Mesenteric fat pad (tissue), 1 donor: ENCODE results near the gene TCAF2. TPM values are rescaled to one million over a fixed set of nuclear protein-coding genes. Genes with fewer than 3 reads are reported as not detected.
"Not testable (repeated sequence)": the region's sequence is repeated elsewhere in the genome, so short reads cannot be mapped to it uniquely, and the experiment has no call there.

Source experiments
- DNase-seq: peaks from one replicate; pipeline ENCODE4 v3.0.0-alpha.2; 2020; ENCODE audit warnings: low spot score
- long read RNA-seq: library from polyadenylated mRNA; unstranded; transcript quantifications from one replicate; pipeline ENCODE4 v2.0.0, GENCODE V29; 2020
- total RNA-seq: library from RNA; stranded (reverse); fragmentation: NEBNext Ultra II Directional; extraction: Animal tissue kit (Norgen Biotek cat#: 25700); gene quantifications from one replicate; pipeline ENCODE4 v1.2.1, GENCODE V29; 2021
- donor health status: DM: yes; HTN: yes; CAD: no.

The TCAF2 gene
- total RNA-seq: 0.87 TPM
- long read RNA-seq: 0 reads

DNA sequence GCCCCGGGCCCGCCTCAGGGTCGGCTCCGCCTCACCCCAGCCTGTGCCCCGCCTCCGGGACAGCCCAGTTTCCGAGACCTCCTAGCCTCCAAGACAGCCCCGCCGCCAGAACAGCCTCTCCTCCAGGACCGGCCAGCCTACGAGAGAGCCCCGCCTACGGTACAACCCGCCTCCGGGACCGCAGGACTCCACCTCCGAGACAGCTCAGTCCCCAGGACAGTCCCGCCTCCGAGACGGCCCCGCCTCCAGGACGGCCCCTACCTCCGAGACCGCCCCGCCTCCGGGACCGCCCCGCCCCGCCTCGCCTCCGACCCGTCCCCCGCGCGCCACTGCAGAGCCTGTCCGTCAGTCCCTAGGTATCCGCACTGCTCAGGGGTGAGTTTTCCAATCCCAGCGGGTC, at the start of gene TCAF2:
TCAF2 (plus strand) TSS at position 329 of the 400 bp plus-strand sequence.
- peak; percentile 84 for DNase-seq

- not testable (repeated sequence) for DNase-seq
Measured at GRCh38 chr7:143571501-143571900, 49.3 kb upstream of the TCAF2 start, which contains the start of gene CTAGE15. Gene CTAGE15 (plus strand): TSS chr7:143571801. CDS start chr7:143571818, 17 bp downstream.

DNA sequence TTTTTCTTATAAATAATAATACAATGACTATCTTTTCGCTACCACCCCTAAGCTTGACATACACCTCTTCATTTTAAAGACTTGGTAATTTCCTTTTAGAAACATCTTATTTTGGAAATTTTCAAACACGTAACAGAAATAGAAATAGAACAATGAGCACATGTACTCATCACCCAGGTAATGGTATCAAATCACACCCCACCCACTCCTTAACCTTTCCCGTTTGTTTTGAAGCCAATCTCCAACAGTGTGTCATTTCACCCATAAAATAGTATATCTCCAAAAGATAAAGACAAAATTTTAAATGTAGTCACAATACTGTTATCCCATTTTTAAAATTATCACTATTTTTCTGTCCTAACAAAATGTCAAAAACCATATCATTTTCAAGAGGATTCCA, 32.6 kb upstream of the TCAF2 start:
- DNase-seq: not testable (repeated sequence)

GRCh38 chr7:143589897-143590296, 30.9 kb upstream of the TCAF2 start:
- DNase-seq: not testable (repeated sequence)

DNA sequence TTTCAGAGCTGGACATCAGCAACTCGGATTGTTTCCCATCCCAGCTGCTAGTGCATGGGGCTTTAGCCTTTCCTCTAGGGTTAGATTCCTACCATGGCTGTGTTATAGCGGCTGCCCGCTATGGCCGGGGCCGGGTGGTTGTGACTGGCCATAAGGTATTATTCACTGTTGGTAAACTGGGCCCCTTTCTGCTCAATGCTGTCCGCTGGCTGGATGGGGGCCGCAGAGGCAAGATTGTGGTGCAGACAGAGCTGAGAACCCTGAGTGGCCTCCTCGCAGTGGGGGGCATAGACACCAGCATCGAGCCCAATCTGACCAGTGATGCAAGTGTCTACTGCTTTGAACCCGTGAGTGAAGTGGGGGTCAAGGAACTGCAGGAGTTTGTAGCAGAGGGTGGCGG, 22.7 kb upstream of the TCAF2 start:
- peak; percentile 65 for DNase-seq

GRCh38 chr7:143603549-143603948, 17.2 kb upstream of the TCAF2 start:
- not testable (repeated sequence) for DNase-seq

GRCh38 chr7:143606088-143606487, 14.7 kb upstream of the TCAF2 start:
- DNase-seq: not testable (repeated sequence)

DNA sequence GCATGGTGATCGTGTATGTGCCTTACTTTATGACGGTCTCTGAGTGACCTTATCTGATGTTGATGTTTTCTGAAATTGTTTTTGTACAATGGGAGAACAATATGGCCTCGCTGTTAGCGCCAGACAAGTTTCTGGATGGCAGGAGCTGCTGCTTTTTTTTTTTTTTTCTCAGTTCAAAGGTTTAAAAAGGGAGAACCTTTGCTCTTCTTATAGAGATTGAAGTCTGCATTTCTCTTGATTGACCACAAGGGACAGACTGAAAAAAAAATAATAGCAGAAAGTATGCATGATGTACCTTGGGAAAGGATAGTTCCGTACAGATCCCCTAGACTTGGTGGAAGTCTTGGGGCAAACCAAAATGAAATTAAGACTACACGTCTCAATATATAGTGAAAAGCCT, 5.2 kb upstream of the TCAF2 start:
- DNase-seq: not testable (repeated sequence)

DNA sequence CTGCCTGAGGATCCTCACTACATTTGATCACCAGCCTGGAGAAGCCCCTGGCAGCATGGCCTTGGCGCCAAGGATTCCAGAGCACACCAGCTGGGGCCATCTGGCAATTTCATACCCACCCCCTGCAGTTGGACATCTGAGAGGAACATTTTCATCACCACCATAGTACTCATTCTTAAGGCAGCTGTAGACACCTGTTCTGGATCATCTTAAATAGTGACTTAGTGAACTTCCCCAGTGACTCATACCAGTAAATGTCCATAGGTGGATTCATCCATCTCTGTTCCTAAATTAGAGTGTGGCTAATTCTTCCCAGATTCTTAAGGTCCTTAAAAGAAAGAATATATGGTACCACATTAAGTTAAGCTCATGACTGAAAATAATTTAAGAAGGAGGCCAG, 3.6 kb upstream of the TCAF2 start:
- not testable (repeated sequence) for DNase-seq

- DNase-seq: peak; percentile 81
Measured at GRCh38 chr7:143620058-143620457, 716 bp upstream of the TCAF2 start.

GRCh38 chr7:143621175-143621574, 401 bp downstream of the TCAF2 start:
- not testable (repeated sequence) for DNase-seq

GRCh38 chr7:143622130-143622529, 1.4 kb downstream of the TCAF2 start:
- not testable (repeated sequence) for DNase-seq

DNA sequence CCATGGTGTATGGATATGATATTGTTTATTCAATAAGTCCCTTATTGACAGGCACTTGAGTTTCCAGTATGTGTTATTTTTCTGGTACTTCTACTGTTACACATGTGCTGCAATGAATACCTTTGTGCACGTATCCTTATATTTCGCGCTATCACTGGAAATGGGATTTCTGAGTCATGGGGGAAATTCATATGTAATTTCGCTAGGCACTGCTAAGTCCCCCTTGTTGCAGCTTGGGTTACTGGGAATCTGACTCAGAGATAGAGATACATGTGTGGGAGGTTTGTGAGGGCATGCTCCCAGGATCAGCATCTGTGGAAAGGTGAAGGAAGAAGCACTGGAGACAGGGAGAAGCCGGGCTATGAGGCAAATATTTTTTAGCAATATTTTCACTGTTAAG, 9.9 kb downstream of the TCAF2 start:
- DNase-seq: not testable (repeated sequence)

- DNase-seq: not testable (repeated sequence)
Measured at GRCh38 chr7:143632506-143632905, 11.7 kb downstream of the TCAF2 start.

GRCh38 chr7:143633013-143633618, 12.3 kb downstream of the TCAF2 start:
- not testable (repeated sequence) for DNase-seq

DNA sequence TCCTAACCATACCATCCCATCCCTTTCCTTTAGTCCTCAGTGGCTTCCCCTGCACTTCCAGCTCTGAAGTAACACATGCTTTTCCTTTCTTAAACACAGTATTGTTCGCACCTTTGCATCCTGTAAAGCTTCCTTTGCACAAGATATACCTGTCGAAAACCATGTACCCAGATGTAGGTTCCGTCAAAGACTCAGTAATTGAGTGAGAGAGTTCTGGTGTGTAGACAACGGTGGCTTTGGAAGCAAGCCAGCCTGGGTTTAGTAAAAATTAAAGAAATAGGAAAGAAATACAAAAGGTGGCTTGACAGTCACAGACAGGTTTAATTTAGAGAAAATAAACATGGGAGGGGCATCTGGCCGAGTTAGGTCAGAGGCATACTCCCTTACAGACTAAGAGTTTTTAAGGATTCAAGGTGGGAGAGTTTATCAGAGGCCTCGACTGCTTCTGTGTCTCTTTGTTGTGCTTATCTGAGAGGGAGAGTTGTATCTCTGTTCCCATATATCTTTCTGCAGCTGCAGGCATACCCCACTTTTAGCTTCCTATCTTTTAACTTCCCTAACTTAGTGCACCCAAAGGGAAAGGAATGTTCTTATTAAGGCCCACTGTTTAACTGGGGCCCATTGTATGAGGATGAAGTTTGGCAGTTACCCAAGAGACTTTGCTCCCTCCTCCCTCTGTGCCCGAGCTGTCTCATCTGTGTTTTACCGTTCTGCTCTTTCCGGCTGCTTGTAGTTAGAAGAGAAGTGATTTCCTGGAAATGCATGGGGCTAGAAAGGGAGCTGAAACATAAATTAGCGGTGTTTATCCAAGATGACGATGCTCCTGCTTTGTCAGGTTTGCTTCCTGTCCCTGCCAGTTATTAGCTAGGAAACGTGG, 14.8 kb downstream of the TCAF2 start:
- DNase-seq: not testable (repeated sequence)

DNA sequence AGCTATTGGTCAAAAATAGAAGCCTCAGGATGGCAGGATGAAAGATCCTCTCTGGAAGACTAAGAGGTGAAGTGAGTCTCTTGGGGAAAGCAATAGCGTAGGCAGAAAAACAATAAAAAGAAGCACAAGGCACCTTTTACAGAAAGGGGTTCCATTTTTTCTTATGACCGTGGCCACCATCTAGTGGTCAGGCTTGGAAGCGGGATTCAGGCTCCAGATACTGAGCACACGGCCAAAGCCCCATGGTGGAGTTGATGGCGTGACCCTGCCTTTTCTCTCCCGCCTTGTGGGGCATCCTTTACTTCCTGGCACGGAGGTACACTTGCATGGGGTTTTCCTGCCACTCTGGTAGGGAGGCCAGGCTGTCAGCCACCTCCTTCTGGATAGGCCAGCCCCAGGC, 18.6 kb downstream of the TCAF2 start:
- not testable (repeated sequence) for DNase-seq

- not testable (repeated sequence) for DNase-seq
Measured at GRCh38 chr7:143640528-143641189, 19.9 kb downstream of the TCAF2 start.

GRCh38 chr7:143646598-143646997, 25.8 kb downstream of the TCAF2 start:
- DNase-seq: not testable (repeated sequence)

- not testable (repeated sequence) for DNase-seq
Measured at GRCh38 chr7:143649902-143650301, 29.1 kb downstream of the TCAF2 start.

GRCh38 chr7:143650447-143650846, 29.7 kb downstream of the TCAF2 start:
- not testable (repeated sequence) for DNase-seq
